HG02938 (cell line): ENCODE measurements around the gene CELF1.

ENCODE experiments used
- ATAC-seq: cut with Tn5 transposase; IDR thresholded peaks from one replicate; pipeline ENCODE4 v1.9.1; 2021; ENCODE audit warnings: mild to moderate bottlenecking, moderate library complexity; ENCODE audit not compliant: unreplicated experiment

CELF1 gene

GRCh38 chr11:47512701-47513100, 40.2 kb downstream of the CELF1 start:
- ATAC-seq, result no peak

GRCh38 chr11:47511917-47512316, 41.0 kb downstream of the CELF1 start:
- ATAC-seq, result no peak

- ATAC-seq, result no peak
Observed at GRCh38 chr11:47510209-47510608, 42.7 kb downstream of the CELF1 start.

GRCh38 chr11:47509077-47509536, 43.8 kb downstream of the CELF1 start:
- ATAC-seq, result no peak

- no peak for ATAC-seq
Observed at GRCh38 chr11:47508240-47508957, 44.5 kb downstream of the CELF1 start.

- no peak for ATAC-seq
Observed at GRCh38 chr11:47507563-47508239, 45.2 kb downstream of the CELF1 start.

GRCh38 chr11:47506795-47507562, 46.0 kb downstream of the CELF1 start:
- ATAC-seq, result no peak

GRCh38 chr11:47506373-47506772, 46.6 kb downstream of the CELF1 start:
- no peak for ATAC-seq

- ATAC-seq, result no peak
Observed at GRCh38 chr11:47504910-47505309, 48.0 kb downstream of the CELF1 start.

GRCh38 chr11:47503227-47503626, 49.7 kb downstream of the CELF1 start:
- ATAC-seq, result no peak

- no peak for ATAC-seq
Observed at GRCh38 chr11:47502767-47503166, 50.2 kb downstream of the CELF1 start.

- no peak for ATAC-seq
Observed at GRCh38 chr11:47501101-47501500, 51.8 kb downstream of the CELF1 start.

- no peak for ATAC-seq
Observed at GRCh38 chr11:47500121-47500520, 52.8 kb downstream of the CELF1 start.

GRCh38 chr11:47499614-47500013, 53.3 kb downstream of the CELF1 start:
- no peak for ATAC-seq

- no peak for ATAC-seq
Observed at GRCh38 chr11:47499161-47499560, 53.8 kb downstream of the CELF1 start.

- ATAC-seq, result no peak
Observed at GRCh38 chr11:47498584-47499152, 54.3 kb downstream of the CELF1 start.

- ATAC-seq, result no peak
Observed at GRCh38 chr11:47498149-47498548, 54.8 kb downstream of the CELF1 start.

- ATAC-seq, result no peak
Observed at GRCh38 chr11:47496808-47497207, 56.1 kb downstream of the CELF1 start.

- ATAC-seq, result no peak
Observed at GRCh38 chr11:47495856-47496217, 57.1 kb downstream of the CELF1 start.

GRCh38 chr11:47495011-47495855, 57.7 kb downstream of the CELF1 start:
- ATAC-seq, result no peak

GRCh38 chr11:47489395-47489755, 63.6 kb downstream of the CELF1 start:
- no peak for ATAC-seq
